Measurements from ENCODE around the gene TAPBPL.

Gene TAPBPL

GRCh38 chr12:6437586-6437985 lies 14.3 kb upstream of the TAPBPL start:
- no peak for DNase-seq

DNA sequence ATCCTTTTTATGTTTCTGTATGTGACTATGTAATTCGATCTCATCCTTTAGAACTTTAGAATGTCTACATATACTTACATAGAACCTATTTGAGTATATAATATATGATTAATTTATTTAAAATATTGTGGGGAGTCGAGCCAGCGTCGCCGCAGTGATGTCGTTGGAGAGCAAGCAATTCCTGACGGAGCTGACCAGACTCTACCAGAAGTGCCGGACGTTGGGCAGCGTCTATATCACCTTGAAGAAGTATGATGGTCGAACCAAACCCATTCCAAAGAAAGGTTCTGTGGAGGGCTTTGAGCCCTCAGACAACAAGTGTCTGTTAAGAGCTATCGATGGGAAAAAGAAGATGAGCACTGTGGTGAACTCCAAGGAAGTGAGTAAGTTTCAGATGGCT lies 13.5 kb upstream of the TAPBPL start:
- no peak for DNase-seq

DNA sequence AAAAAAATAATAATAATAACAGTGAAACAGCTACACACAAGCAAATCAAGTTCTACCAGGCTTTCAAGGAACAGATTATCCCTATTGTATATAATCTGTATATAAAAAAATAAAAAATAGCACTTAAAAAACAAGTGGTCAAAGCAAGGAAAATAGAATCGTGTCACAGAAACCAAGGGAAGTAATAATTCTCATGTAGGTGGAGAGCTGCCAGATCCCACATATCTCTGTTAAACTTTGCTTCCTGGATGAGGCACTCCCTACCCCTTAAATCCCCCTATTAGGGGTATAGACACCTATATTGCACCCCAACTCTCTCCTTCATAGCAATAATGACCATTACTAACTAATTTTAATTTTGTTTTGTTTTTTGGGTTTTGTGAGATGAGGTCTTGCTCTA lies 11.5 kb upstream of the TAPBPL start:
- DNase-seq = no peak

DNA sequence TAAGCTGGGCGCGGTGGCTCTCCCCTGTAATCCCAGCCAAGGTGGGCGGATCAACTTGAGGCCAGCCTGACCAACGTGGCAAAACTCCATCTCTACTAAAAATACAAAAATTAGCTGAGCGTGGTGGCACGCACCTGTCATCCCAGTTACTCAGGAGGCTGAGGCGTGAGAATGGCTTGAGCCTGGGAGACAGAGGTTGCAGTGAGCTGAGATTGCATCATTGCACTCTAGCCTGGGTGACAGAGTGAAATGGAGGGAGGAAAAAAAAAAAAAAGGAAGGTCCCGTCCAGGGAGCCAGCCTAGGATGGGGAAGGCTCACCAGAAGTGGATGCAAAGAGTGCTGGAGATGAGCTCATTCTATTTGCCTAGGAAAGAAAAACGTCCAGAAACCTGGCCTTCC lies 9.0 kb upstream of the TAPBPL start:
- no peak for DNase-seq

DNA sequence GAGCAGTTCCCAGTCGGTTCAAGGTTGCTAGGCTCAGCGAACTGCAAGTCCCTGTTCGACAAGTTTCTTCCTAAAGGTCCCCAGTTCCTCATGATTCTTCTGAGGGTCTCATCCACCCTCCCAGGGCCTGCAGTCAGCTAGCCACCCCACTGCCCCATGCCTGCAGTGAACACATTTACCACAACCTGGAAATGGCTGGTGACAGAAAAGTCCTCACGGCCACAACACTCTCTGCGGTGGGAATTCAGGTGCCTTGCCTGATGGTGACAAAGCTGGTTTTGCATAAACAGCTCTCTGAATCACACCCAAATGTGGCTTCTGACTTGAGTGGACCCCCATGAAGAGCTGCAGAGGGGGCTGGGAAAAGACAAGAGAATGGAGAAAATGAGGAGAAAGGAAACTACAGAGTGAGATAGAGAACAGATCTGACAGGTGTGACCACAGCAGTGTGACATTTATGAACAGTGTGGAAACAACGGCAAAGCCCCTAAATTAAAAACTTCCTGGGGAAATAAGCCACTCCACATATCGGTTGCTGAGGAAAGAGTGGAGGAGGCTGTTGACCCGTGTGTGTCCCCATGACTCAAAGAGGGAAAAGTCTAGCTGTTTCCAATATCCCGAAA lies 8.4 kb upstream of the TAPBPL start:
- no peak for DNase-seq

DNA sequence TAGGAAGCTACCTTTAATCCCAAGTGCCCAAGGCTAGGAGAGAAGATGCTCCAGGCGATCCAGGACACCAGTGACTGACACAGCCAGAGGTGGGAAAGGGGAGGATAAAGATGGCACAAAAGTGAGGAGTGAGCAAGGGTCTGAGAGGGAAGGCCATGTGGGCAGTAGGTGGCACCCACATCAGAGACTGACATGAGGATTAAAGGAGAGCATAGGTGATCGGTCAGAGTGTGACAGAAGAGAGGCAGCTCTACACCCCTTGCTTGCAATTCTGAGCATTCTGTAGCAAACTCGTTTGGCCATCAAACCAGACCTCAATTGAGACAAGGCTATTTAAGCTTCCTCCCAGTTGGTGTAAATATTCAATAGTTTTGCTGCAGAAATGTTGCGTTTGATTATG lies 7.8 kb upstream of the TAPBPL start:
- DNase-seq = no peak

GRCh38 chr12:6444704-6445688 lies 6.8 kb upstream of the TAPBPL start, which contains the start of gene CD27:
TSS of gene CD27 (plus strand) at chr12:6444955. CDS start at chr12:6445096, 141 bp downstream.
- no peak for DNase-seq

- DNase-seq = no peak
Observed at GRCh38 chr12:6450091-6450868, 1.6 kb upstream of the TAPBPL start.

DNA sequence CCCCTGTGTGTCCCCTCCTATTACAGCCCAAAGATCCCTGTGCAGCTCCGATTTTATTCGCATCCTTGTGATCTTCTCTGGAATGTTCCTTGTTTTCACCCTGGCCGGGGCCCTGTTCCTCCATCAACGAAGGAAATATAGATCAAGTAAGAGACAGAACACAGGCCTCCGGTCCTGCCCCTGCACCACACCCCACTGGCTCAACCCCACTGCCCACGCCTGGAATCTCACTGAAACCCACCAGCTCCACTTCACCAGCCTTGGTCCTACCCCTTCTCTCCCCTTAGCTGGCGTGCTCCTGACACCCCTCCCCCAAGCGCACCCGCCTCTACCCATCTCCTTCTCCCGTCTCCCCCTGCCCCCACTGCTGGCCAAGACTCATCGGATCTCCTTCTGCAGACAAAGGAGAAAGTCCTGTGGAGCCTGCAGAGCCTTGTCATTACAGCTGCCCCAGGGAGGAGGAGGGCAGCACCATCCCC lies 934 bp upstream of the TAPBPL start:
- no peak for DNase-seq

DNA sequence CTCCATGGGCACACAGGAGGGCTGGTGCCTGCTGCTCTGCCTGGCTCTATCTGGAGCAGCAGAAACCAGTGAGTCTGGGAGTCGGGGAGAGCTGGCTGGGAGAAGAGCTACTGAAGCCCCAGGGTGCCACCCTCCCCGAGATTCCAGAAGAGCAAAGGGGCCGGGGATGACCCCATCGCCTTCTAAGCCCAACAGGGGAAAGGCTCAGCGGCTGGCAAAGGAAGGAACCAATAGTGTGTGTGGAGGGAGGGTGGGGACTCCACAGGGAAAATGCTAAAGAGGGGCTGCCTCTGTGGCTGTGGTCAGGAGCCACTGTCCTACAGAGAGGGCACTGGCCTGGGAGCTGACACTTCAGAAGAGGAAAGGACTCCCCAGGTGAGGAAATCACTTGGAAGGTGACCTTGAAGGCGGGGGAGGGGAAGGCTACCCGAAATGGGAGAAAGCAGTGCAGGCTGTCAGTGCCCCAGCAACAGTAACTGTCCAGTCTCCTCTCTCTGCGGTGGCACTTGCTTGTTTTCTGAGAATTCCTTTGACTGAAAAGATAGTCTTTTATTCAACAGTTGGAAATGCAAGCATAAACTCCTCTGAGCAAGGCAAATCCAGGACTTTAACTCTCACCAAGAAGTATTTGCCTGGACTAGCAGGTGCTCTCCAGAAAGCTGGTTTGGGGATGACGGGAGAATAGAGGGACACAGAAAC lies 552 bp downstream of the TAPBPL start:
- no peak for DNase-seq

GRCh38 chr12:6452944-6453630 lies 1.2 kb downstream of the TAPBPL start:
- no peak for DNase-seq

GRCh38 chr12:6457220-6457945 lies 5.5 kb downstream of the TAPBPL start:
- no peak for DNase-seq

DNA sequence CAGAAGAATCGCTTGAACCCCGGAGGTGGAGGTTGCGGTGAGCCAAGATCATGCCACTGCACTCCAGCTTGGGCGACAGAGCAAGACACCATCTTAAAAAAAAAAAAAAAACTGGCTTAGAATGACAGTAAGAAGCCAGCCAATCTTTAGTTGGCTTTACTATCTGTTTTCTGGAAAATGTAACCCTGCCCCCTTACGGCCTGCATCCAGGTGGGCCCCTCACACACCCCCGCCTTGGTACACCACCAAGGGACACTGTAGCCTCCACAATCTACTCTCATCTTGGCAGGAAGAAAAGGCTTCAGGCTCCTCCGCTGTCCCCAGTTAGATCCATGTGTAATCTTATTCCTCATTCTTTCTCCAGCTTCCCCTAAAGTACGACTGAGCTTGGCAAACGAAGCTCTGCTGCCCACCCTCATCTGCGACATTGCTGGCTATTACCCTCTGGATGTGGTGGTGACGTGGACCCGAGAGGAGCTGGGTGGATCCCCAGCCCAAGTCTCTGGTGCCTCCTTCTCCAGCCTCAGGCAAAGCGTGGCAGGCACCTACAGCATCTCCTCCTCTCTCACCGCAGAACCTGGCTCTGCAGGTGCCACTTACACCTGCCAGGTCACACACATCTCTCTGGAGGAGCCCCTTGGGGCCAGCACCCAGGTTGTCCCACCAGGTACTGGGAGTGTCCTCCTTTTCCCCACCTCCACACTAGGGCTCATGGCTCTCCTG lies 6.6 kb downstream of the TAPBPL start:
- DNase-seq = no peak

GRCh38 chr12:6459004-6459337 lies 7.1 kb downstream of the TAPBPL start:
- no peak for DNase-seq

DNA sequence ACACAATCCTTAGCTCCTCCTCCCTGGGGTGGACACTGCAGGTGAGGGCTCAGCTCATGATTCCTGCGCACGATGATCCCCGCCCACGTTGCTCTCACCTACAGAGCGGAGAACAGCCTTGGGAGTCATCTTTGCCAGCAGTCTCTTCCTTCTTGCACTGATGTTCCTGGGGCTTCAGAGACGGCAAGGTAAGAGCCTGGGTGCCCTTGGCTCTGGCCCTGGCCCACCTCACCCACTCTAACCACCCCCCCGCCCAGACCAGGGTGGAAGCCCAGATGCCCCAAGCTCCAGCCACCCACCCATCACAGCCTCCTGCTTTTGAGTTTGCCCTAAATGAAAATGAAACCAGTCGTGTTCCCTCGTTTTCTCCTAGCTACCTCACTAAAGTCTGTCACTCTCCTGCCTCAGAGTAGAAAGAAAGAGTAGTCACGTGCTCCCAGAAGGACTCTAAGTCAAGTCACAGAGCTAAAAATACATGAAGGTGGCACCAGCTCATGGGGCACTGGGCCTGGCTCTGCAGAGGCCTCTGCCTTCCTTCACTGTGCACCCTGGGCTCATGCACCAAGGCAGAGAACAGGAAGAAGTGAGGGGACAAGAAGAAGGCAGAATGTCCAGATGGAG lies 9.0 kb downstream of the TAPBPL start:
- no peak for DNase-seq

GRCh38 chr12:6461401-6462233 lies 9.8 kb downstream of the TAPBPL start:
- peak; percentile 98 for DNase-seq

DNA sequence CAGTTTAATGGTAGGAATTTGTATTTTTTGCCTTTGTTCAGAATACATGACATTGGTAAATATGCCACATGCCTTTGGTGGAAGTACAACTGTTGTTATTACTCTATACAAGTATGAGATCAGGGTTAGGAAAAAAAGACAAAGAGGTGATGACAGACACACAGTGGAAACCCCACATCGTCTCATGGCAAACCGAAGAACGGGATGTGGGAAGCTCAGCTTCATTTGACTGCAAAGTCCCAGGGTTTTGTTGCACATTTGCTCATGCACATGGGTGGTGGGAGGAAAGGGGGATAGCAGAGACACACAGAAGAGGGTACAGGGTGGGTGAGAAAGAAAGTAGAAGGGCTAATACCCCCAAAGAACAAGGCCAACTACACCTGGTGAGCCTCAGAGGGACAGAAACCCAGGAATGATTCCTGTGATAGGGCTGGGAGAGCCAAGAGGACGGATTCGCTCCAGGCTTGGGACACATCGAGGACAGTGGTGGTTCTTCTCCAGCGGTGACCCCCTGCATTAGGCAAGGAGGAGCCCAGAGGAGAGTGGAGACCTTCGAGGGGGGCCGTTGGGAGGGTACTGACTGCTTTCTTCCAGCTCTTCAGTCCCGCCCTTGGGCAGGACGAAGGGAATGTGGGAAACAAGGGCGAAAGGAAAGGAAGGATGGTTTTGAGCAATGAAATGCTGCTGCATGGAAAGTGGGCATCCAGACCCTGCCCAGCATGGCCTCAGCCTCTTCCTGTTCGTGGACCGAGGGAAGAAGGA lies 10.6 kb downstream of the TAPBPL start:
- no peak for DNase-seq

GRCh38 chr12:6463216-6463615 lies 11.4 kb downstream of the TAPBPL start:
- DNase-seq = no peak

GRCh38 chr12:6463858-6464257 lies 12.0 kb downstream of the TAPBPL start:
- no peak for DNase-seq

Data from SIG-M5 (cell line).